ENCODE data around the gene NAALAD2. TPM values are rescaled to one million over a fixed set of nuclear protein-coding genes. Genes with fewer than 3 reads are reported as not detected.

The NAALAD2 gene
- total and polyA plus RNA-seq, 5 donors from 2014 or later: 0.06 to 0.08 TPM; not detected in 3

GRCh38 chr11:90216611-90217010, 82.1 kb downstream of the NAALAD2 start:
- H3K27me3 Mint-ChIP-seq: no peaks in the 10 kb centered on the region
- peak overlapping the region in 1 of 3 donors; percentile 3 for H3K27ac Mint-ChIP-seq
- H3K27me3 ChIP-seq (ENCODE audit: control insufficient read depth, insufficient read depth, low read length): no peaks in the 10 kb centered on the region
- DNase-seq: no peak
- H3K4me3 ChIP-seq (ENCODE audit: low read depth, low read length): no peak overlapping the region
- peaks cover 28% of the 10 kb centered on the region for H3K36me3 Mint-ChIP-seq
- no peak for ATAC-seq (ENCODE audit: low read depth in 2 of 2)
- no peaks in the 10 kb centered on the region for H3K9me3 Mint-ChIP-seq
- no peaks in the 10 kb centered on the region for H3K9me3 ChIP-seq (ENCODE audit: control insufficient read depth in 2 of 2, low read length in 2 of 2)
- peak overlapping the region; percentile 1 to 58 (median 20) for H3K4me3 Mint-ChIP-seq
- H3K36me3 ChIP-seq (ENCODE audit: control insufficient read depth, insufficient read depth, low read length): peaks cover 31% of the 10 kb centered on the region
- H3K4me1 ChIP-seq (ENCODE audit: control insufficient read depth, insufficient read depth, low read length, poor library complexity, severe bottlenecking): peaks cover 42% of the 10 kb centered on the region
- peaks cover 38 to 68% (median 47%) of the 10 kb centered on the region in 4 donors for H3K4me1 Mint-ChIP-seq
- no peak overlapping the region for H3K27ac ChIP-seq (ENCODE audit: insufficient read depth, low read length, poor library complexity, severe bottlenecking)

- no peak overlapping the region for H3K4me3 ChIP-seq (ENCODE audit: low read depth, low read length)
- no peaks in the 10 kb centered on the region for H3K27me3 ChIP-seq (ENCODE audit: control insufficient read depth, insufficient read depth, low read length)
- H3K4me1 ChIP-seq (ENCODE audit: control insufficient read depth, insufficient read depth, low read length, poor library complexity, severe bottlenecking): peaks cover 52% of the 10 kb centered on the region
- Mint-ChIP-seq H3K27ac (peak overlapping the region in 1 of 3 donors; percentile 56), H3K36me3 (peaks cover 18% of the 10 kb centered on the region), H3K4me1 (peaks cover 45 to 71% (median 54%) of the 10 kb centered on the region in 4 donors), H3K4me3 (peak overlapping the region in 3 of 4 donors; percentile 24 to 98 (median 29)), H3K27me3 (no peaks in the 10 kb centered on the region), H3K9me3 (no peaks in the 10 kb centered on the region)
- H3K27ac ChIP-seq (ENCODE audit: insufficient read depth, low read length, poor library complexity, severe bottlenecking): no peak overlapping the region
- no peaks in the 10 kb centered on the region for H3K9me3 ChIP-seq (ENCODE audit: control insufficient read depth in 2 of 2, low read length in 2 of 2)
- DNase-seq (no peak), ATAC-seq (ENCODE audit: low read depth in 2 of 2) (no peak)
- H3K36me3 ChIP-seq (ENCODE audit: control insufficient read depth, insufficient read depth, low read length): peaks cover 13% of the 10 kb centered on the region
These were observed 84.1 kb downstream of the NAALAD2 start for GRCh38 chr11:90218606-90219005.

GRCh38 chr11:90219438-90219837, 85.0 kb downstream of the NAALAD2 start:
- peaks cover 56% of the 10 kb centered on the region for H3K4me1 ChIP-seq (ENCODE audit: control insufficient read depth, insufficient read depth, low read length, poor library complexity, severe bottlenecking)
- peak overlapping the region; percentile 26 to 88 (median 56) for H3K27ac Mint-ChIP-seq
- H3K4me3 ChIP-seq (ENCODE audit: low read depth, low read length): peak overlapping the region; percentile 99
- no peaks in the 10 kb centered on the region for H3K27me3 ChIP-seq (ENCODE audit: control insufficient read depth, insufficient read depth, low read length)
- no peak overlapping the region for H3K27ac ChIP-seq (ENCODE audit: insufficient read depth, low read length, poor library complexity, severe bottlenecking)
- H3K27me3 Mint-ChIP-seq: no peaks in the 10 kb centered on the region
- H3K4me1 Mint-ChIP-seq: peaks cover 49 to 78% (median 57%) of the 10 kb centered on the region in 4 donors
- DNase-seq (no peak), ATAC-seq (ENCODE audit: low read depth in 2 of 2) (no peak)
- peak overlapping the region; percentile 24 to 99 (median 98) for H3K4me3 Mint-ChIP-seq
- peaks cover 9% of the 10 kb centered on the region for H3K36me3 ChIP-seq (ENCODE audit: control insufficient read depth, insufficient read depth, low read length)
- no peaks in the 10 kb centered on the region for H3K9me3 Mint-ChIP-seq
- H3K36me3 Mint-ChIP-seq: peaks cover 16% of the 10 kb centered on the region
- no peaks in the 10 kb centered on the region for H3K9me3 ChIP-seq (ENCODE audit: control insufficient read depth in 2 of 2, low read length in 2 of 2)

- Mint-ChIP-seq H3K4me1 (peaks cover 49 to 83% (median 57%) of the 10 kb centered on the region in 4 donors), H3K27ac (peak overlapping the region; percentile 59 to 97 (median 92)), H3K4me3 (peak overlapping the region; percentile 98 to 99 (median 99)), H3K9me3 (no peaks in the 10 kb centered on the region), H3K27me3 (no peaks in the 10 kb centered on the region), H3K36me3 (peaks cover 16% of the 10 kb centered on the region)
- Histone ChIP-seq H3K27me3 (ENCODE audit: control insufficient read depth, insufficient read depth, low read length) (no peaks in the 10 kb centered on the region), H3K27ac (ENCODE audit: insufficient read depth, low read length, poor library complexity, severe bottlenecking) (no peak overlapping the region), H3K4me3 (ENCODE audit: low read depth, low read length) (peak overlapping the region; percentile 99), H3K36me3 (ENCODE audit: control insufficient read depth, insufficient read depth, low read length) (peaks cover 9% of the 10 kb centered on the region), H3K9me3 (ENCODE audit: control insufficient read depth in 2 of 2, low read length in 2 of 2) (no peaks in the 10 kb centered on the region), H3K4me1 (ENCODE audit: control insufficient read depth, insufficient read depth, low read length, poor library complexity, severe bottlenecking) (peaks cover 58% of the 10 kb centered on the region)
- ATAC-seq (ENCODE audit: low read depth in 2 of 2): no peak
- peak in 1 of 3 donors; percentile 23 for DNase-seq
These were observed 85.9 kb downstream of the NAALAD2 start for GRCh38 chr11:90220391-90220790.

GRCh38 chr11:90221803-90222458, 87.5 kb downstream of the NAALAD2 start:
- peak overlapping the region; percentile 99 for H3K4me3 ChIP-seq (ENCODE audit: low read depth, low read length)
- peaks cover 43 to 75% (median 54%) of the 10 kb centered on the region in 4 donors for H3K4me1 Mint-ChIP-seq

GRCh38 chr11:90222459-90223247, 88.2 kb downstream of the NAALAD2 start, which contains the start of gene CHORDC1:
CHORDC1 (minus strand) TSS chr11:90223049; CDS start chr11:90222954, 95 bp downstream.
- peaks cover 49% of the 10 kb centered on the region for H3K4me1 ChIP-seq (ENCODE audit: control insufficient read depth, insufficient read depth, low read length, poor library complexity, severe bottlenecking)
- ATAC-seq (ENCODE audit: low read depth in 2 of 2) (peak; percentile 82 to 86), DNase-seq (peak; percentile 88 to 93 (median 89))
- peak within 1 kb of the TSS; percentile 83 for H3K27ac ChIP-seq (ENCODE audit: insufficient read depth, low read length, poor library complexity, severe bottlenecking)
- no peaks in the 10 kb centered on the region for H3K9me3 Mint-ChIP-seq
- no peaks in the 10 kb centered on the region for H3K9me3 ChIP-seq (ENCODE audit: control insufficient read depth in 2 of 2, low read length in 2 of 2)
- peaks cover 38 to 68% (median 53%) of the 10 kb centered on the region in 4 donors for H3K4me1 Mint-ChIP-seq
- H3K36me3 Mint-ChIP-seq: peaks cover 14% of the 10 kb centered on the region
- H3K27ac Mint-ChIP-seq: peak within 1 kb of the TSS; percentile 97 to 99 (median 97)
- no peaks in the 10 kb centered on the region for H3K27me3 Mint-ChIP-seq
- peak within 1 kb of the TSS; percentile 98 to 99 (median 99) for H3K4me3 Mint-ChIP-seq
- no peaks in the 10 kb centered on the region for H3K36me3 ChIP-seq (ENCODE audit: control insufficient read depth, insufficient read depth, low read length)
- H3K27me3 ChIP-seq (ENCODE audit: control insufficient read depth, insufficient read depth, low read length): no peaks in the 10 kb centered on the region
- H3K4me3 ChIP-seq (ENCODE audit: low read depth, low read length): peak within 1 kb of the TSS; percentile 99

More at GRCh38 chr11:90221803-90222458, 87.5 kb downstream of the NAALAD2 start:
- Histone ChIP-seq H3K36me3 (ENCODE audit: control insufficient read depth, insufficient read depth, low read length) (no peaks in the 10 kb centered on the region), H3K9me3 (ENCODE audit: control insufficient read depth in 2 of 2, low read length in 2 of 2) (no peaks in the 10 kb centered on the region), H3K27ac (ENCODE audit: insufficient read depth, low read length, poor library complexity, severe bottlenecking) (peak overlapping the region; percentile 83), H3K4me1 (ENCODE audit: control insufficient read depth, insufficient read depth, low read length, poor library complexity, severe bottlenecking) (peaks cover 49% of the 10 kb centered on the region), H3K27me3 (ENCODE audit: control insufficient read depth, insufficient read depth, low read length) (no peaks in the 10 kb centered on the region)
- Mint-ChIP-seq H3K9me3 (no peaks in the 10 kb centered on the region), H3K36me3 (peaks cover 14% of the 10 kb centered on the region), H3K4me3 (peak overlapping the region; percentile 98 to 99 (median 99)), H3K27me3 (no peaks in the 10 kb centered on the region), H3K27ac (peak overlapping the region; percentile 97 to 99 (median 97))
- ATAC-seq (ENCODE audit: low read depth in 2 of 2) (no peak), DNase-seq (no peak)

GRCh38 chr11:90223248-90223585, 88.8 kb downstream of the NAALAD2 start:
- H3K27me3 ChIP-seq (ENCODE audit: control insufficient read depth, insufficient read depth, low read length): no peaks in the 10 kb centered on the region
- H3K36me3 ChIP-seq (ENCODE audit: control insufficient read depth, insufficient read depth, low read length): no peaks in the 10 kb centered on the region
- H3K4me3 ChIP-seq (ENCODE audit: low read depth, low read length): peak overlapping the region; percentile 99
- peak overlapping the region; percentile 83 for H3K27ac ChIP-seq (ENCODE audit: insufficient read depth, low read length, poor library complexity, severe bottlenecking)
- peaks cover 11% of the 10 kb centered on the region for H3K36me3 Mint-ChIP-seq
- peak overlapping the region; percentile 96 to 99 (median 97) for H3K27ac Mint-ChIP-seq
- H3K4me3 Mint-ChIP-seq: peak overlapping the region; percentile 98 to 99 (median 99)
- no peaks in the 10 kb centered on the region for H3K9me3 Mint-ChIP-seq
- H3K4me1 Mint-ChIP-seq: peaks cover 35 to 63% (median 49%) of the 10 kb centered on the region in 4 donors
- H3K9me3 ChIP-seq (ENCODE audit: control insufficient read depth in 2 of 2, low read length in 2 of 2): no peaks in the 10 kb centered on the region
- H3K4me1 ChIP-seq (ENCODE audit: control insufficient read depth, insufficient read depth, low read length, poor library complexity, severe bottlenecking): peaks cover 49% of the 10 kb centered on the region
- no peaks in the 10 kb centered on the region for H3K27me3 Mint-ChIP-seq
- ATAC-seq (ENCODE audit: low read depth in 2 of 2) (peak in 1 of 2 donors; percentile 73), DNase-seq (no peak)
